ENCODE results near the gene ANKRD13A.

DNA sequence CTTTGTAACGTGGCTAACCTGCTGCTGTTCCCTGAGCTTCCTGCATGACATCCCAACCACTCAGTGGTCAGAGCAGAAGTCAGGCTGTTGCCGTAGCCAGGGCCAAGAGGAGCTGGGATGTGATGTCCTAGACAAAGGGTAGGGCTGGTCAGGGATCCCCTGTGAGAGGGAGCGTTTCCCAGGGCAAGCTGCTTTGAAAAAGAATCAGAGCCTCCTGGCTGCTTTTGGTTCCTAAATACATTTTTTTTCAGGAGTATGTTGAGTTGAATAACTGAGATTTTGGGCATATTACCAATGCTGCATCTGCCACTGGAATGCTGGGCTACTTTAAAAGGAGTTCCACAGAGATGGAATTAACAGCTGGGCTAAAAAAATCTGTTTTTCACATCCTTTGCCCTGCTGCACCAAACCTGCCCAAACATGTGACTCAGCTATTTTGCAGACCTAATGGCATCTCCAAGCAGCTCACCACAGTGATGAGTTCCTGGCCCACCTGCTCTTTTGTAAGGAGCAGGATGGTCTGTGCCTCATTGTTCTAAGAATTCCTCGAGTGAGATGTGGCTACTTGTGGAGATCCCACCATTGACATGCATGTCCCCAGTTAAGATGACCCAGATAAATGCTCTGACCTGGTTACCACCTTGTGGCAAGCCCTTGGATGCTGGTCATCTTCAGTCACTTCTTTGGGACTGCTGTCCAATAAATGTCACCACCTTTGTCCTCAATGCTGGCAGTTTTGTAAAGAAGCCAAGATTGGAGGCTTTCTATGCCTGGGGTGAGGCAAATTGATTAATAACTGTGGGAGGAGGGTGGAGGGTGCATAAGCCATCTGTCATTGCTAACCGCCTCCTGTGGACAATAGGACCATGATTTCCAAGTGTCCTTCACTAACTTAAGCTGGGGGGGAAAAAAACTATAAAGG, 24.1 kb downstream of the ANKRD13A start:
- TF ChIP-seq, protein P1, sequence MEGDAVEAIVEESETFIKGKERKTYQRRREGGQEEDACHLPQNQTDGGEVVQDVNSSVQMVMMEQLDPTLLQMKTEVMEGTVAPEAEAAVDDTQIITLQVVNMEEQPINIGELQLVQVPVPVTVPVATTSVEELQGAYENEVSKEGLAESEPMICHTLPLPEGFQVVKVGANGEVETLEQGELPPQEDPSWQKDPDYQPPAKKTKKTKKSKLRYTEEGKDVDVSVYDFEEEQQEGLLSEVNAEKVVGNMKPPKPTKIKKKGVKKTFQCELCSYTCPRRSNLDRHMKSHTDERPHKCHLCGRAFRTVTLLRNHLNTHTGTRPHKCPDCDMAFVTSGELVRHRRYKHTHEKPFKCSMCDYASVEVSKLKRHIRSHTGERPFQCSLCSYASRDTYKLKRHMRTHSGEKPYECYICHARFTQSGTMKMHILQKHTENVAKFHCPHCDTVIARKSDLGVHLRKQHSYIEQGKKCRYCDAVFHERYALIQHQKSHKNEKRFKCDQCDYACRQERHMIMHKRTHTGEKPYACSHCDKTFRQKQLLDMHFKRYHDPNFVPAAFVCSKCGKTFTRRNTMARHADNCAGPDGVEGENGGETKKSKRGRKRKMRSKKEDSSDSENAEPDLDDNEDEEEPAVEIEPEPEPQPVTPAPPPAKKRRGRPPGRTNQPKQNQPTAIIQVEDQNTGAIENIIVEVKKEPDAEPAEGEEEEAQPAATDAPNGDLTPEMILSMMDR (IDR thresholded peaks at IDR 0.05) = no peak
- TF ChIP-seq POLR2A (IDR thresholded peaks at IDR 0.05) = no peak

All from body of pancreas (tissue), 4 donors.